ENCODE results near the gene DNAJC13. TPM values are rescaled to one million over a fixed set of nuclear protein-coding genes. Genes with fewer than 3 reads are reported as not detected.

Gene DNAJC13
- total RNA-seq, 2 donors from 2014 or later: 27.7 to 37.9 TPM

DNA sequence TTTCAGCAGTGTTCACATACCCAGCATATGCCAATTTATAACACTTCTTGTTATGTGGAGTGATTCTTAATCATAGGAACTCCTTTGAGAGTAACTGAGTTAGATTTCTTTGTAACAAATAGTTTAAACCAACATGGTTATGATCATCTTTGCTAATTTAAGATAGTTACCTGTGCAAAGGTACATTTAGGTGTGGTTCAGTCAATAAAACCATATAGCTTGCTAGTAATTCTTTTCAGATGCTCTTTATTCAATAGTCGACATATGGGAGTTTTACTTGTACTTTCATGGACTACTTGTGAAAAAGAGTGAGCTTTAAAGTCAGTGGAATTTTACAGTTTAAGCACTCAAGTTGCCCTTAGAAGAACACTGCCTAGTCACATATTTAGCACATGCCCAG lies 5.2 kb downstream of the DNAJC13 start:
- H3K27ac Mint-ChIP-seq: no peak overlapping the region
- no peaks in the 10 kb centered on the region for H3K27me3 Mint-ChIP-seq
- no peak for ATAC-seq (replicated peaks)
- H3K9me3 Mint-ChIP-seq: no peaks in the 10 kb centered on the region
- peaks cover 32% of the 10 kb centered on the region for H3K36me3 Mint-ChIP-seq (ENCODE audit: low read depth)
- H3K4me3 Mint-ChIP-seq: no peak overlapping the region
- peaks cover 19% of the 10 kb centered on the region for H3K4me1 Mint-ChIP-seq

DNA sequence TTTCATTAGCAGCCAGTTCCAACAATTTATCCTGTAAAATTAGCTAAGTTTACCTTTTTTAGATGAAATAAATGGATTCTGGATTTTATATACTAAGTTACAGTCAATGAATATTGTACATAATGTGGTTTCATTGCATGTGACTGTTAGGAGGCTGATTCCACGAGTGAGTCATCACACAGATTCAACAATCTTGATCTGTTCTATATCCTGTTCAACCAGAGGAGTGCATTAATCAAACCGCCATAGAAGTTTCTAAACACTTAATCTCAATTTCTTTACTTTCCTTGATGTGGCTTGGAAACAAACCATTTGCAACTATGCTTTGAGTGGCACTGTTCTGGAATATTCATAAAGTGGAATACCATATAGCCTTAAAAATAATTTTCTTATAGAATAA lies 15.3 kb downstream of the DNAJC13 start:
- no peak overlapping the region for H3K27ac Mint-ChIP-seq
- peak; percentile 72 for ATAC-seq (replicated peaks)
- peaks cover 22% of the 10 kb centered on the region for H3K4me1 Mint-ChIP-seq
- H3K36me3 Mint-ChIP-seq (ENCODE audit: low read depth): peaks cover 26% of the 10 kb centered on the region
- H3K9me3 Mint-ChIP-seq: no peaks in the 10 kb centered on the region
- no peaks in the 10 kb centered on the region for H3K27me3 Mint-ChIP-seq
- H3K4me3 Mint-ChIP-seq: no peak overlapping the region

DNA sequence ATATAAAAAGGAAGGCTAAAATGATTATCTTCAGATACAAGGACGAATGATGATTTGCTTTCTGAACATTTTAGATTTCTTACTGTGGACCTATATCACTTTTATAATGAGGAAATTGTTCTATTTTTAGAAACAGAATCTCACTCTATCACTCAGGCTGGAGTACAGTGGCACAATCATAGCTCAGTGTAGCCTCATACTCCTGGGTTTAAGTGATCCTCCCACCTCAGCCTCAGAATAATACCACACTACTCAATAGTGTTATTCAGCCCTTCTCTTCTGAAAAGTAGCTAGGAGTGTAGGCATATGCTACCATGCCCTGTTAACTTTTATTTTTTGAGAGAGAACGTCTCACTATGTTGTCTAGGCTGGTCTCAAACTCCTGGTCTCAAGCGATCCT lies 15.8 kb downstream of the DNAJC13 start:
- Mint-ChIP-seq H3K27ac (no peak overlapping the region), H3K4me1 (peaks cover 22% of the 10 kb centered on the region), H3K9me3 (no peaks in the 10 kb centered on the region), H3K36me3 (ENCODE audit: low read depth) (peaks cover 26% of the 10 kb centered on the region), H3K4me3 (no peak overlapping the region), H3K27me3 (no peaks in the 10 kb centered on the region)
- ATAC-seq (replicated peaks): no peak

DNA sequence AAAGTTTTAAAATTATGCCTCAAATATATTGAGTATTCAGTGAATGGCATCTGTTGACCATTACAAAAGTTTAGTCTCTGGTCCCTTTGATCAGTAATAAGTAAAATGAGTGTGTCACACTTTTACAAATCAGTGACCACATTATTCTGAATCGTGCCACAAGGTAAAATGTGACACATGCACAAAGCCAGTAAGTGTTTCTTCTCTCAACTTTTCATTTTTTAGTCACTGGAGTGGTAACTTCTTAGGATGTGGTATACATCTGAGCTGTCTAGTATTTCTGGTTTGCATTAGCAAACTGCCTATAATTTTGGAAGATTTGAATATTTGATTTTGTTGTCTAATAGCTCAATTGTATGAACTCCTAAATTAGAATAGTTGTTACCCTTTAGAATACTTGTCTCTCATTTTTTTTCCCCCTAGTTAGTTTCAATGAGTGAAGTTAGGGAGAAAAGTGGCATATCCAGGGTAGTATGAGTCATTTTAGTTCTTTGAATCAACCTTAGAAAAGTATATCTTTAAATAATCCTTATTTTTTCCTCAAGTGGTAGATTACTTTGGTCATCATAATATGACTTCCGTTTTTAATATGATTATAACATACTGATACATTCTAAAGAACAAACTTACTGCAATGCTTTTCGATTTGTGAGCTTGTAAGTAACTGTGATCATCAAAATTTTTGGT lies 18.1 kb downstream of the DNAJC13 start:
- peak; percentile 94 for ATAC-seq (replicated peaks)
- Mint-ChIP-seq H3K9me3 (no peaks in the 10 kb centered on the region), H3K36me3 (ENCODE audit: low read depth) (peaks cover 43% of the 10 kb centered on the region), H3K27ac (peak overlapping the region; percentile 85), H3K4me3 (peak overlapping the region; percentile 29), H3K4me1 (peaks cover 22% of the 10 kb centered on the region), H3K27me3 (no peaks in the 10 kb centered on the region)

DNA sequence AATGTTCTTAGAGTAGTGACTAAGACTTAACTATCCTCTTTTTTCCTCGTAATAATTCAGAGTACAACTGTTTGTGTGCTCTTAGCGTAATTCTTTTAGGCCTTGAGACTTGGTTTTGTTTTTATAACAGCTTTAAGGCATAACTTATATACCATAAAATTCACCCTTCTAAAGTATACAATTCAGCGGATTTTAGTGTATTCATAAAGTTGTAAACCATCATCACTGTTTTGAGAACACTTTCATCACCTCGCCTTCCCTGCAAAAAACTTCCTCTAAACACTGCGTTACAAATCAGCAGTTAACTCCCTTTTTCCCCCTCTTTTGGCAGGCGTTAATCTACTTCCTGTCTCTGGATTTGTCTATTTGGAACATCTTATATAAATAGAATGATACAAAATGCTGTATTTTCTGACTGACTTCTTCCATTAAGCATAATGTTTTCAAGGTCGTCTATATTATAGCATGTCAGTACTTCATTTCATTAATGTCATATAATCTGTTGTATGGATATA lies 18.7 kb downstream of the DNAJC13 start:
- no peak for ATAC-seq (replicated peaks)
- peaks cover 22% of the 10 kb centered on the region for H3K4me1 Mint-ChIP-seq
- H3K36me3 Mint-ChIP-seq (ENCODE audit: low read depth): peaks cover 43% of the 10 kb centered on the region
- peak overlapping the region; percentile 85 for H3K27ac Mint-ChIP-seq
- H3K27me3 Mint-ChIP-seq: no peaks in the 10 kb centered on the region
- H3K9me3 Mint-ChIP-seq: no peaks in the 10 kb centered on the region
- H3K4me3 Mint-ChIP-seq: peak overlapping the region; percentile 29

DNA sequence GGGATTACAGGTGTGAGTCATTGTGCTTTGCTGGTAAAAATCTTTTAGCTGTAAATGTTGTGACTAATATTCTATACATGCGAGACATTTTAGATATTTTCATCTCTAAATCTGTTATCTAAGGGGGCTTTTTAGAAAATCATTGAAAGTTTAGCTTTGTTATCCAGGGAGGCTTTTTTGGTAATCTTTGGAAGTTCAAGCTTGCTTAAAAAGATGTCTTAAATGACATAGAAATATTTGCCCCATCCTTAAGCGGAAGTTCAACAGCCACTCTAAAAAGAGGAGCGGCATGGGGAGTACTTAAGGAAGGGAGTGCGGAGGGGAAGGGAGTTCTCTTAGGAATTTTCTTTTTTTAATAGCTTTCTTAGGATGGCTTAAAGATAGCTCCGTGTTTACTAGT lies 26.1 kb downstream of the DNAJC13 start:
- ATAC-seq (replicated peaks): no peak
- H3K27me3 Mint-ChIP-seq: no peaks in the 10 kb centered on the region
- H3K4me3 Mint-ChIP-seq: no peak overlapping the region
- no peaks in the 10 kb centered on the region for H3K9me3 Mint-ChIP-seq
- H3K4me1 Mint-ChIP-seq: no peaks in the 10 kb centered on the region
- H3K36me3 Mint-ChIP-seq (ENCODE audit: low read depth): peaks cover 29% of the 10 kb centered on the region
- H3K27ac Mint-ChIP-seq: no peak overlapping the region

DNA sequence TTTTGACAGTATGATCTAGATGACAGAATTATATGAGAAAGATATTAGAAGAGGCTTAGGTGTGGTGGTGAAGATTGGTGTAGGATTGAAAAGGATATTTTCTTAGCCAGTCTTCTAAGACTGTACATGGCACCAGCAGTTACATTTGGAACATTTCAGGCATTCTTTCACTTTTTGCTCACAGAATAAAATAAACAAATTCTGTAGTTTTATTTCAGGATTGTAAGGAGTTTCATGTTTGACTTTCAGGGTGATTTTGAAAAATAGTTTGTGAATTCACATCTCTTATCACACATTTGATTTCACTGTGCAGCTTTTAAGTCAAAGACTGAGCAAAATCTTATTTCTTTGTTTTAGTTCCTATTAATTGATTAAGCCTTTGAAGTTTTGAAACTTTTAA lies 27.1 kb downstream of the DNAJC13 start:
- no peak overlapping the region for H3K4me3 Mint-ChIP-seq
- H3K27ac Mint-ChIP-seq: no peak overlapping the region
- no peaks in the 10 kb centered on the region for H3K9me3 Mint-ChIP-seq
- H3K36me3 Mint-ChIP-seq (ENCODE audit: low read depth): peaks cover 26% of the 10 kb centered on the region
- no peak for ATAC-seq (replicated peaks)
- H3K4me1 Mint-ChIP-seq: no peaks in the 10 kb centered on the region
- H3K27me3 Mint-ChIP-seq: no peaks in the 10 kb centered on the region

DNA sequence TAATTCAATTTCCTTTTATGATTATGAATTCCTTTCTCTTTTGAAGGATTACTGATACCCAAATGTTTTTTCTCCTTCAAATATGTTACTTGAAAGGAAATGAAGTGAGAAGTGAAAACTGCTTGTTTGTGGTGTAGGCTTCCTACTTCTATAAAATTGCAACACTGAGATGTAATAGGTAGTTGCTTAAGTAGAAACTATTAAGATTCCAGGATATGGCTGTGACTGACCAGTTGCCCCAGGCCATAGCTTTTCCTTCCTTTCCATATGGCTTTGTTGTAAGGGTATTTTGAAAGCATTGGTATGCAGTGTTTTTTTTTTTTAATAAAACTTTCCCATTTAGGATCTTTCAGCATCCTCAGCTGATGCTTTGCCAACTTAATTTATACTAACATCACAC lies 28.5 kb downstream of the DNAJC13 start:
- ATAC-seq (replicated peaks): no peak
- Mint-ChIP-seq H3K9me3 (no peaks in the 10 kb centered on the region), H3K4me3 (no peak overlapping the region), H3K27me3 (no peaks in the 10 kb centered on the region), H3K36me3 (ENCODE audit: low read depth) (peaks cover 30% of the 10 kb centered on the region), H3K27ac (no peak overlapping the region), H3K4me1 (no peaks in the 10 kb centered on the region)

DNA sequence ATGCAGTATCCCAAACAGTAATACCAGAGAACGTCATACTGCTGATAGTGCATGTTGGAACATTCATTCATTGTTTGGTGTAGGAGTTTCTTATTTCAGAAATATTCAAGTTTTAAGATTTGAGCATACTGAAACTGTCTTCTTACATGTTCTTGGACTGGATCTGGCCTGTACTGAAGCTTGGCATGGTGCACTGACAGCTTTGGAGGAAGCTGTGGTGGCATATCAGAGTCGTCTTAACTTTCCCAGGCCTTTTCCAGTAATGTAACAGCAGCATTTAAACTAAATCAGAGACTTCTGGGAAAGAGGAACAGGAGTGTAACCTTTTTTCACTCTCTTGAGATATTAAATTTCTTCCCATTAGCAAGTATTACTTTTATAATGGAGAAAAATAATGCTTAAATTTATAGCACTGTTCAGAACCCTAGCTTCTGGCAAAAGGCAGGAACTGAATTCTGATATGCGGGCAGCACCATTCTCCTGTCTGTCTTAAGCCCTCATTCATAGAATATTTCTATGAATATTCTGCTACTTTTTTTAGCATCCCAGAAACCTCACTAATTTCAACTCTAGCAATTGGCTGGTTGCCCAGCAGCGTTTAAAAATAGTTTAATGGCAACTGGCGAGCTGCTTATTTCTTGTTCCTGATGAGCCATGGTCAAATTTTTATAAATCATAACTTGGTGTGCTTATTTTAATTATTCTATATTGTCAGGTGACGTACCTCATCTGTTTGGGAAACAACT lies 31.1 kb downstream of the DNAJC13 start:
- H3K9me3 Mint-ChIP-seq: no peaks in the 10 kb centered on the region
- H3K36me3 Mint-ChIP-seq (ENCODE audit: low read depth): peaks cover 55% of the 10 kb centered on the region
- no peaks in the 10 kb centered on the region for H3K27me3 Mint-ChIP-seq
- ATAC-seq (replicated peaks): no peak
- H3K27ac Mint-ChIP-seq: no peak overlapping the region
- no peak overlapping the region for H3K4me3 Mint-ChIP-seq
- H3K4me1 Mint-ChIP-seq: no peaks in the 10 kb centered on the region

DNA sequence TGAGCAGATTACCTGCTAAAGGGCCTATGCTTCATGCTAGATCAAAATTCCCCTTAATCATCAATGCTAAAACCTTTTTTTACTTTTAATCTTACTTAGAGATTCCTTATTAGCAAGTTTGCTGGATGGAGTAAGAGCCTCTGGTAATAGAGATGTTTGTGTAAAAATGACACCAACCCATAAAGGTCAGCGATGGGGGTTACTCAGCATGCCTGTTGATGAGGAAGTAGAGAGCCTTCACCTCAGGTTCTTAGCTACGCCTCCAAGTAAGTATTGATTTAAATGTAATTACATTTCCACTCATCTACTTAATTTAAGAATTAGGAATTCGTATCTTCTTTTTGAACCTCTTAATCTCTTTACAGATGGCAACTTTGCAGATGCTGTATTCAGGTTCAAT lies 38.8 kb downstream of the DNAJC13 start:
- H3K27me3 Mint-ChIP-seq: no peaks in the 10 kb centered on the region
- no peaks in the 10 kb centered on the region for H3K9me3 Mint-ChIP-seq
- no peak for ATAC-seq (replicated peaks)
- no peak overlapping the region for H3K27ac Mint-ChIP-seq
- H3K36me3 Mint-ChIP-seq (ENCODE audit: low read depth): peaks cover 95% of the 10 kb centered on the region
- no peaks in the 10 kb centered on the region for H3K4me1 Mint-ChIP-seq
- H3K4me3 Mint-ChIP-seq: no peak overlapping the region

DNA sequence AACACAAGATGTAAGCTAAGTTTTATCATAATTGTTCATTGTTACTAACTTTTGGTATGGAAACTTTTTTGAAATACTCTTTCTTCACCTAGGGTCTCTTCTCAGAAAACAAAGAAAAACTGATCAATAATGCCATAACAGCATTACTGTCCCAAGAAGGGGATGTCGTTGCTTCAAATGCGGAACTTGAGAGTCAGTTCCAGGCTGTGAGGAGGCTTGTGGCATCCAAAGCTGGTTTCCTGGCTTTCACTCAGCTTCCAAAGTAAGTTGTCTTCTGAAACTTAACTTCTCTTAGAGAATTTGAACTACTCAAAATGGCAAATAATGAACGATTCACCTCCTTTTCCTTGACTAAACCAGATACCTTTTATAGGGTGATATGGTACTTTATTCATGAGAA lies 39.3 kb downstream of the DNAJC13 start:
- no peaks in the 10 kb centered on the region for H3K9me3 Mint-ChIP-seq
- ATAC-seq (replicated peaks): no peak
- H3K4me1 Mint-ChIP-seq: no peaks in the 10 kb centered on the region
- H3K36me3 Mint-ChIP-seq (ENCODE audit: low read depth): peaks cover 95% of the 10 kb centered on the region
- H3K27ac Mint-ChIP-seq: no peak overlapping the region
- no peak overlapping the region for H3K4me3 Mint-ChIP-seq
- H3K27me3 Mint-ChIP-seq: no peaks in the 10 kb centered on the region

DNA sequence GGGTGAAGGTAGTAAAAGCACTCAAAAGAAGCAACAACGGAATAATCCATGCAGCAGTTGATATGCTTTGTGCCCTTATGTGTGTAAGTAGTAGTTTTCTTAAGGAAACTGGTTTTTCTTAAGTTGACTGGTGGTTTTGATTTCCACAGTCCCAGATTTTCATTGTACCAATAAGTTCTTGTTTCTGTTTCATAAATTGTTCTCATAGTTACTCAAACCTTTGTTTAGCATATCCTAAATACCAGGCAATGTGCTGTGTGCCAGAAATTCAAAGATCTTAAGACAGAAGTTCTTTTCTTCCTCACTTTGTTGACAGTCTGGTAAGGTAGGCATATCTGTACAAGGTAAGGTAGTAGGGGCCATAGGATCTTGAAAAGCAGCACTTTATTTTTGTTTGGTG lies 40.0 kb downstream of the DNAJC13 start:
- no peaks in the 10 kb centered on the region for H3K9me3 Mint-ChIP-seq
- no peaks in the 10 kb centered on the region for H3K4me1 Mint-ChIP-seq
- H3K36me3 Mint-ChIP-seq (ENCODE audit: low read depth): peaks cover 95% of the 10 kb centered on the region
- H3K27me3 Mint-ChIP-seq: no peaks in the 10 kb centered on the region
- no peak overlapping the region for H3K27ac Mint-ChIP-seq
- H3K4me3 Mint-ChIP-seq: no peak overlapping the region
- no peak for ATAC-seq (replicated peaks)

DNA sequence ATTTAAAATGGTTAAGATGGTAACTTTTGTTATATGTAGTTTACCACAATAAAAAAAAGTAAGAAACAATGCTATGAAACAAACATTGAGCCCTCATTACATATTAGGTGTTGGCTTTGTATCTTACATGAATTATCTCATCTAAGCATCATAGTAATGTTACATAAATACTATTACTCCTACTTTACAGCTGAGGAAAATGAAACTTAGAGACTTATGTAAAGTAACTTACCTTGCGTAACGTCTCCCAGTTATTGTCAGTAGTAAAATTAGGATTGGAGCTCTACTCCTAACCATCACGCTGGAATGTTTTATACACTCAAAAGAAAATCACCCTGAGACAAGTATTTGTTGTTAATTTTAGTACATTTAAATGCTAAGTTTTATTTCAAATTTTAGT lies 42.2 kb downstream of the DNAJC13 start:
- Mint-ChIP-seq H3K27ac (no peak overlapping the region), H3K9me3 (no peaks in the 10 kb centered on the region), H3K4me3 (no peak overlapping the region), H3K4me1 (no peaks in the 10 kb centered on the region), H3K36me3 (ENCODE audit: low read depth) (peaks cover 90% of the 10 kb centered on the region), H3K27me3 (no peaks in the 10 kb centered on the region)
- no peak for ATAC-seq (replicated peaks)

DNA sequence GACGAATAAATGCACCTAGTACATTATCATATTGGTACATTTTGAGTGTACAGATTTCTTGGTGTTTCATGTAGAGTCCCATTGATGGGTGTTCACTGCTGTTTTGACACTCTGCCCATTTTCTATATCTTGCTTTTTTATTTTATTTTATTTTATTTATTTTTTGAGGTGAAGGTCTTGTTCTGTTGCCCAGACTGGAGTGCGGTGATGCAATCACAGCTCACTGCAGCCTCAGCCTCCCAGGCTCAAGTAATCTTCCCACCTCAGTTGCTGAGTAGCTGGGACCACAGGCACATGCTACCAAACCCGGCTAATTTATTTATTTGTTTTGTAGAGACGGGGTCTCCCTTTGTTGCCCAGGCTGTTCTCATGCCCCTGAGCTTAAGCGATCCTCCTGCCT lies 44.2 kb downstream of the DNAJC13 start:
- Mint-ChIP-seq H3K36me3 (ENCODE audit: low read depth) (peaks cover 90% of the 10 kb centered on the region), H3K9me3 (no peaks in the 10 kb centered on the region), H3K4me3 (no peak overlapping the region), H3K4me1 (no peaks in the 10 kb centered on the region), H3K27me3 (no peaks in the 10 kb centered on the region), H3K27ac (no peak overlapping the region)
- ATAC-seq (replicated peaks): no peak

DNA sequence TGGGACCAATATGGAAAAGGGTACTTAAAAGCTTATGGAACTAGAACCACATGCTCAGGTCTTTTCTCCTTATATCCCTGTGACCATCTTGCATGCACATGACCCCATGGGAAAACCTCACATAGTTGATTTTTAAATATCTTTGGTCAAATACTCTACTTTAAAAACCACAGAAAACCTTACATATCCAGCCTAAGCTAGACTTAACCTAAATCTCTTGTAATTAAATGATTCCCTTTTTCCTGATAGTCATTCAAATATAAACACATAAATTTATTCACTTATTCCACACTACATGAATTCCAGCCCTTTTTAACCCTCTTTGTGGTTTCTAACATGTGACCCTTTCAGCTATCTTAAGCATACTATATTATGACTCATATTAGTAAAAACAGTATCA lies 46.8 kb downstream of the DNAJC13 start:
- ATAC-seq (replicated peaks): no peak
- Mint-ChIP-seq H3K27ac (peak overlapping the region; percentile 20), H3K27me3 (no peaks in the 10 kb centered on the region), H3K36me3 (ENCODE audit: low read depth) (peaks cover 94% of the 10 kb centered on the region), H3K9me3 (no peaks in the 10 kb centered on the region), H3K4me1 (no peaks in the 10 kb centered on the region), H3K4me3 (no peak overlapping the region)

All from activated T-helper 17 cell treated with anti-CD3 and anti-CD28 coated beads, Interleukin-2, amount 50 U/mL, for 72 hours (primary cell).